AG04449 (cell line): ENCODE results near the gene PRR20A.
"Not testable (repeated sequence)": the region's sequence is repeated elsewhere in the genome, so short reads cannot be mapped to it uniquely, and the experiment has no call there.

Experiments used
- CTCF ChIA-PET: fragments of 350-600 bp; formaldehyde crosslinking; extraction: SDS; loops from one replicate; lab custom pipeline; 2021; ENCODE audit warnings: antibody characterized with exemption; lab: Yijun Ruan, JAX
- POLR2A ChIA-PET: fragments of 400-600, 350-600 bp; formaldehyde crosslinking; extraction: SDS; loops from one replicate; lab custom pipeline; 2020; ENCODE audit warnings: antibody characterized with exemption, inconsistent platforms; lab: Yijun Ruan, JAX
- DNase-seq: peaks from one replicate; pipeline ENCODE4 v3.0.0-alpha.2; 2010; ENCODE audit warnings: low read depth, low spot score
- H3K4me3 ChIP-seq: 2 replicates; pipeline ENCODE4 v1.5.1; 2011; ENCODE audit warnings: low read depth, mild to moderate bottlenecking, control low read depth, low read length
- CTCF ChIP-seq: IDR thresholded peaks from one replicate; pipeline ENCODE4 v1.5.1; 2011; ENCODE audit warnings: mild to moderate bottlenecking, moderate library complexity, low read length, control low read depth, inconsistent platforms; ENCODE audit not compliant: insufficient read depth; ENCODE audit errors: missing control alignments

PRR20A gene

GRCh38 chr13:57140235-57140968 lies at the start of gene PRR20A:
Gene PRR20A (plus strand): TSS chr13:57140918. CDS start chr13:57141305, 387 bp downstream.
- POLR2A ChIA-PET, CTCF ChIA-PET, DNase-seq, H3K4me3 ChIP-seq: not testable (repeated sequence)

GRCh38 chr13:57114945-57115344 lies 25.8 kb upstream of the PRR20A start:
- POLR2A ChIA-PET, result no interaction called here
- TF ChIP-seq CTCF, result no peak
- CTCF ChIA-PET, result no interaction called here
- H3K4me3 ChIP-seq, result no peak overlapping the region
- no peak for DNase-seq

- ChIA-PET POLR2A (no interaction called here), CTCF (no interaction called here)
- no peak for DNase-seq
- H3K4me3 ChIP-seq, result no peak overlapping the region
- TF ChIP-seq CTCF, result no peak
Measured at GRCh38 chr13:57123681-57124080, 17.0 kb upstream of the PRR20A start.

GRCh38 chr13:57128909-57129308 lies 11.8 kb upstream of the PRR20A start:
- ChIA-PET POLR2A (no interaction called here), CTCF (no interaction called here)
- TF ChIP-seq CTCF, result no peak

GRCh38 chr13:57136093-57136492 lies 4.6 kb upstream of the PRR20A start:
- CTCF ChIA-PET, result no interaction called here

More at GRCh38 chr13:57128909-57129308, 11.8 kb upstream of the PRR20A start:
- no peak overlapping the region for H3K4me3 ChIP-seq
- no peak for DNase-seq

GRCh38 chr13:57137585-57137984 lies 3.1 kb upstream of the PRR20A start:
- no peak for TF ChIP-seq CTCF
- no peak for DNase-seq
- POLR2A ChIA-PET, result no interaction called here

More at GRCh38 chr13:57136093-57136492, 4.6 kb upstream of the PRR20A start:
- no peak for DNase-seq
- H3K4me3 ChIP-seq, result no peak overlapping the region
- TF ChIP-seq CTCF, result no peak
- POLR2A ChIA-PET, result no interaction called here

GRCh38 chr13:57138988-57139387 lies 1.7 kb upstream of the PRR20A start:
- POLR2A ChIA-PET, result no interaction called here
- DNase-seq, result no peak
- no peak overlapping the region for H3K4me3 ChIP-seq
- no peak for TF ChIP-seq CTCF
- CTCF ChIA-PET, result no interaction called here

More at GRCh38 chr13:57137585-57137984, 3.1 kb upstream of the PRR20A start:
- no peak overlapping the region for H3K4me3 ChIP-seq
- CTCF ChIA-PET, result no interaction called here

GRCh38 chr13:57139781-57140180 lies 937 bp upstream of the PRR20A start:
- CTCF ChIA-PET, H3K4me3 ChIP-seq, DNase-seq, POLR2A ChIA-PET: not testable (repeated sequence)

GRCh38 chr13:57147188-57147587 lies 6.5 kb downstream of the PRR20A start, which contains the start of gene PRR20B:
Gene PRR20B (plus strand): TSS chr13:57147488. CDS start chr13:57147875, 387 bp downstream.
- DNase-seq, CTCF ChIA-PET: not testable (repeated sequence)

More at GRCh38 chr13:57147188-57147587, 6.5 kb downstream of the PRR20A start, which contains the start of gene PRR20B:
- H3K4me3 ChIP-seq, POLR2A ChIA-PET: not testable (repeated sequence)
